Panc1 (cell line): ENCODE results near the gene SRGAP3. TPM values are rescaled to one million over a fixed set of nuclear protein-coding genes. Genes with fewer than 3 reads are reported as not detected.
"Not testable (repeated sequence)": the region's sequence is repeated elsewhere in the genome, so short reads cannot be mapped to it uniquely, and the experiment has no call there.

Source experiments
- ATAC-seq: fragments of 200-7000 bp; cut with Tn5 transposase; 2 replicates; pipeline ENCODE4 v1.9.1; 2020; ENCODE audit warnings: mild to moderate bottlenecking, moderate library complexity
- BruUV-seq: library from RNA; stranded (reverse); fragments of 400-500 nt; replicated peaks from 2 replicates; lab custom pipeline; 2021; lab: Mats Ljungman, UMichigan
- CTCF ChIA-PET: fragments of 300-600 bp; sonication (Branson Sonifier 250); formaldehyde crosslinking; loops from one replicate; lab custom pipeline; 2022; ENCODE audit warnings: antibody characterized with exemption; lab: Charles Lee
- POLR2A ChIA-PET: fragments of 300-600 bp; sonication (Branson Sonifier 250); formaldehyde crosslinking; loops from one replicate; lab custom pipeline; 2022; ENCODE audit warnings: antibody characterized with exemption; lab: Charles Lee
- DNase-seq: peaks from one replicate; pipeline ENCODE4 v3.0.0-alpha.2; 2010; ENCODE audit warnings: low read depth, low spot score
- H3K27ac ChIP-seq: 2 replicates; pipeline ENCODE4 v1.5.1; 2011; ENCODE audit warnings: mild to moderate bottlenecking, low read length, inconsistent platforms
- H3K27me3 ChIP-seq: fragments of 200-500 bp; sonication (Bioruptor generic); 2 replicates; pipeline ENCODE4 v1.6.0; 2014; ENCODE audit warnings: low read length, inconsistent platforms; ENCODE audit not compliant: control insufficient read depth, insufficient read depth
- H3K36me3 ChIP-seq: fragments of 200-500 bp; sonication (Bioruptor generic); 2 replicates; pipeline ENCODE4 v1.5.1; 2014; ENCODE audit warnings: inconsistent platforms, mild to moderate bottlenecking, low read length, moderate library complexity; ENCODE audit not compliant: control insufficient read depth, insufficient read depth
- H3K4me1 ChIP-seq: 2 replicates; pipeline ENCODE4 v1.5.1; 2011; ENCODE audit warnings: inconsistent platforms, mild to moderate bottlenecking, low read length, moderate library complexity; ENCODE audit not compliant: control insufficient read depth, insufficient read depth
- H3K4me3 ChIP-seq, 2 experiments: 2 replicates each; pipeline ENCODE4 v1.5.1; 2011 to 2012; ENCODE audit warnings: low read depth in 2 of 2, low read length in 2 of 2, mild to moderate bottlenecking in 2 of 2, inconsistent platforms in 1 of 2, moderate library complexity in 1 of 2
- H3K9me3 ChIP-seq: fragments of 200-500 bp; sonication (Bioruptor generic); 2 replicates; pipeline ENCODE4 v1.5.1; 2014; ENCODE audit warnings: low read depth, mild to moderate bottlenecking, inconsistent platforms, low read length, moderate library complexity; ENCODE audit not compliant: control insufficient read depth, insufficient read depth
- CTCF ChIP-seq: fragments of 450-650 bp; IDR thresholded peaks from 2 replicates; pipeline ENCODE4 v1.5.1; 2017; ENCODE audit warnings: mild to moderate bottlenecking
- POLR2AphosphoS5 ChIP-seq: IDR thresholded peaks from 2 replicates; pipeline ENCODE4 v1.6.1; 2012; ENCODE audit warnings: mild to moderate bottlenecking, low read depth, low read length, moderate library complexity
- REST ChIP-seq, 2 experiments: IDR thresholded peaks; 2 replicates each; pipeline ENCODE4 v1.6.1; 2011 to 2012; ENCODE audit warnings: low read depth in 2 of 2, control low read depth in 1 of 2, low read length in 1 of 2, mild to moderate bottlenecking in 1 of 2, moderate library complexity in 1 of 2; ENCODE audit not compliant: insufficient read depth in 1 of 2
- SIN3A ChIP-seq: IDR thresholded peaks from 2 replicates; pipeline ENCODE4 v1.6.1; 2012; ENCODE audit warnings: low read depth, mild to moderate bottlenecking, low read length, moderate library complexity, borderline replicate concordance; ENCODE audit not compliant: insufficient read depth
- TCF7L2 ChIP-seq: IDR thresholded peaks from 2 replicates; pipeline ENCODE4 v1.6.1; 2011; ENCODE audit warnings: mild to moderate bottlenecking, low read depth, low read length, inconsistent platforms
- in situ Hi-C: cut with HindIII; loops from 2 replicates; pipeline ENCODE4 v1.10.0; 2016; ENCODE audit warnings: low sequenced_read_pairs, low pct_unique_long_range_greater_than_20kb
- intact Hi-C: fragments of 100-400 bp; cut with micrococcal nuclease; formaldehyde crosslinking; loops from one replicate; pipeline ENCODE4 v1.10.0; 2022; ENCODE audit not compliant: unreplicated experiment
- total RNA-seq: library from RNA; stranded (reverse); gene quantifications from one replicate; pipeline ENCODE4 v1.2.1, GENCODE V29; 2021; ENCODE audit not compliant: unreplicated experiment

The SRGAP3 gene
- total RNA-seq, 1 experiment from 2014 or later = 0.82 TPM

GRCh38 chr3:9296241-9296640 is 46.8 kb upstream of the SRGAP3 start:
- ChIA-PET POLR2A (no interaction called here), CTCF (no interaction called here)
- BruUV-seq = no TSS peak
- no peak for TF ChIP-seq SIN3A
- no peak for TF ChIP-seq REST (IDR thresholded peaks at IDR 0.05; ENCODE audit: insufficient read depth in 1 of 2, low read depth in 2 of 2, low read length in 1 of 2)
- TF ChIP-seq POLR2AphosphoS5 = no peak
- no peak for TF ChIP-seq TCF7L2
- Histone ChIP-seq H3K4me1 (no peaks in the 10 kb centered on the region), H3K9me3 (no peaks in the 10 kb centered on the region), H3K4me3 (no peak overlapping the region), H3K27me3 (no peaks in the 10 kb centered on the region; the same call in 1 of the 2 replicates), H3K27ac (no peak overlapping the region), H3K36me3 (no peaks in the 10 kb centered on the region)
- DNase-seq (no peak), ATAC-seq (no peak)
- intact Hi-C loops (no loop called here), in situ Hi-C loops (no loop called here)

DNA sequence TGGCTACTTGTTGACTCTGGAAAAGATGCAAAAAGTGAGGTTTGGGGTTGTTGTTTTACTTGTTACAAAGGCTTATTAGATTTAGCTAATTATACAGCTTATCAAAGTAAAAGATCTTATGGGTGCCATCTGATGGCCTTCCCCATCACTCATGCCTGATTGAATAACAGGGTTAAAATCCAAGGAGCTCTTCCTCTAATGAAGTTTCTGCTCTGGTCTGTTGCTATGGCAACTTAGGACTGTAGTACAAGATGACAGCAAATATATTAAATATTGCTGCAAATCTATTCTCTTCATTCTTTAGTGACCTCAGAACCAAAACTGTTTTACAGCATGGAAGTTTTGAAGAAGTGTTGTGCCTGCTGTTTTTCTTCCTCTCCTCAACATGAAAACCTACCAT is 45.6 kb upstream of the SRGAP3 start:
- BruUV-seq = no TSS peak
- H3K36me3 ChIP-seq = no peaks in the 10 kb centered on the region
- no peak overlapping the region for H3K4me3 ChIP-seq
- in situ Hi-C loops = no loop called here
- ChIA-PET CTCF (no interaction called here), POLR2A (no interaction called here)
- ATAC-seq (no peak), DNase-seq (no peak)
- no peaks in the 10 kb centered on the region for H3K9me3 ChIP-seq
- intact Hi-C loops = no loop called here
- H3K27me3 ChIP-seq = peaks cover 2% of the 10 kb centered on the region; the same call in 1 of the 2 replicates
- TF ChIP-seq CTCF = no peak
- TF ChIP-seq SIN3A = no peak
- TF ChIP-seq TCF7L2 = no peak
- TF ChIP-seq POLR2AphosphoS5 = no peak
- no peak for TF ChIP-seq REST (IDR thresholded peaks at IDR 0.05; ENCODE audit: insufficient read depth in 1 of 2, low read depth in 2 of 2, low read length in 1 of 2)
- H3K4me1 ChIP-seq = no peaks in the 10 kb centered on the region
- H3K27ac ChIP-seq = no peak overlapping the region

DNA sequence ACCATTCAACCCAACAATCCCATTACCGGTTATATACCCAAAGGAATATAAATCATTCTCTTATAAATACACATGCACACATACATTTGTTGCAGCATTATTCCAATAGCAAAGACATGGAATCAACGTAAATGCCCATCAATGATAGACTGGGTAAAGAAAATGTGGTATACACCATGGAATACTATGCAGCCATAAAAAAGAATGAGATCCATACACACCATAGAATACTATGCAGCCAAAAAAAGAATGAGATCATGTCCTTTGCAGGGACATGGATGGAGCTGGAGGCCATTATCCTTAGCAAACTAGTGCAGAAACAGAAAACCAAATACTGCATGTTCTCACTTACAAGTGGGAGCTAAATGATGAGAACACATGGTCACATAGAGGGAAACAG is 44.5 kb upstream of the SRGAP3 start:
- H3K36me3 ChIP-seq, H3K9me3 ChIP-seq, H3K4me1 ChIP-seq, H3K27me3 ChIP-seq, in situ Hi-C loops, ATAC-seq, H3K27ac ChIP-seq, intact Hi-C loops, CTCF ChIA-PET, BruUV-seq, POLR2A ChIA-PET, H3K4me3 ChIP-seq, DNase-seq: not testable (repeated sequence)
